Measurements from ENCODE around the gene SAPCD2. TPM values are rescaled to one million over a fixed set of nuclear protein-coding genes. Genes with fewer than 3 reads are reported as not detected.

SAPCD2 gene
- total and polyA plus RNA-seq, 10 donors, result 0.76 to 6.5 (median 2.4) TPM

DNA sequence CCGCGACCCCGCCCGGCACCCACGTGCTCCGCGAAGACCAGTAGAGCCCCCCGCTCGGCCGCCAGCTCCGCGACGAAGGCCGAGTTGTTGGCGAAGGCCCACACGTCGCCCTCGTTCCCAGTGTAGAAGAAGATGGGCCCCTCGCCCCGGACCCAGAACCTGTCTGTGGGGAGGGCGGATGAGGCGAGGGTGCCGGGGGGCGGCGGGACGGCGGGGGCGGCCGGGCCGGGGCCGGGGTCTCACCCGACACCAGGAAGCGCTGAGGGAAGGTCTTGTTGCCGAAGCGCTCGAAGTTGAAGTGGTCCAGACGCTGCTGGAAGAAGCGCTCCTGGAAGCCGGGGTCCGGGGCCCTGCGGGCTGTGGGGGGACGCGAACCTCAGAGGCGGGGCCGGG lies 43.9 kb upstream of the SAPCD2 start:
- Histone ChIP-seq H3K36me3 (peaks cover 0 to 42% (median 35%) of the 10 kb centered on the region in 6 donors), H3K4me3 (peak overlapping the region; percentile 64 to 94 (median 74)), H3K9me3 (no peaks in the 10 kb centered on the region), H3K4me1 (peaks cover 8 to 39% (median 22%) of the 10 kb centered on the region in 6 donors), H3K27me3 (replicated peaks in 1 of 7) (no peaks in the 10 kb centered on the region), H3K27ac (peak overlapping the region in 6 of 8 donors; percentile 43 to 81 (median 74))
- TF ChIP-seq POLR2A (IDR thresholded peaks at IDR 0.05) (no peak), POLR2AphosphoS5 (IDR thresholded peaks at IDR 0.05) (no peak)
- TF ChIP-seq, protein P1, sequence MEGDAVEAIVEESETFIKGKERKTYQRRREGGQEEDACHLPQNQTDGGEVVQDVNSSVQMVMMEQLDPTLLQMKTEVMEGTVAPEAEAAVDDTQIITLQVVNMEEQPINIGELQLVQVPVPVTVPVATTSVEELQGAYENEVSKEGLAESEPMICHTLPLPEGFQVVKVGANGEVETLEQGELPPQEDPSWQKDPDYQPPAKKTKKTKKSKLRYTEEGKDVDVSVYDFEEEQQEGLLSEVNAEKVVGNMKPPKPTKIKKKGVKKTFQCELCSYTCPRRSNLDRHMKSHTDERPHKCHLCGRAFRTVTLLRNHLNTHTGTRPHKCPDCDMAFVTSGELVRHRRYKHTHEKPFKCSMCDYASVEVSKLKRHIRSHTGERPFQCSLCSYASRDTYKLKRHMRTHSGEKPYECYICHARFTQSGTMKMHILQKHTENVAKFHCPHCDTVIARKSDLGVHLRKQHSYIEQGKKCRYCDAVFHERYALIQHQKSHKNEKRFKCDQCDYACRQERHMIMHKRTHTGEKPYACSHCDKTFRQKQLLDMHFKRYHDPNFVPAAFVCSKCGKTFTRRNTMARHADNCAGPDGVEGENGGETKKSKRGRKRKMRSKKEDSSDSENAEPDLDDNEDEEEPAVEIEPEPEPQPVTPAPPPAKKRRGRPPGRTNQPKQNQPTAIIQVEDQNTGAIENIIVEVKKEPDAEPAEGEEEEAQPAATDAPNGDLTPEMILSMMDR (IDR thresholded peaks at IDR 0.05 in 8 of 11, conservative IDR thresholded peaks at IDR 0.05 in 3 of 11), result no peak
- 0 to 1% (median 1%) methylated on average over 9 to 45 of the region's 45 CpGs; no CpG with 5 or more reads in 1 of the 5 donors for WGBS, 5 donors
- intact Hi-C loops (cut with DNase I; ENCODE audit: low total_unique reads), result no loop called here
- no peak for DNase-seq

DNA sequence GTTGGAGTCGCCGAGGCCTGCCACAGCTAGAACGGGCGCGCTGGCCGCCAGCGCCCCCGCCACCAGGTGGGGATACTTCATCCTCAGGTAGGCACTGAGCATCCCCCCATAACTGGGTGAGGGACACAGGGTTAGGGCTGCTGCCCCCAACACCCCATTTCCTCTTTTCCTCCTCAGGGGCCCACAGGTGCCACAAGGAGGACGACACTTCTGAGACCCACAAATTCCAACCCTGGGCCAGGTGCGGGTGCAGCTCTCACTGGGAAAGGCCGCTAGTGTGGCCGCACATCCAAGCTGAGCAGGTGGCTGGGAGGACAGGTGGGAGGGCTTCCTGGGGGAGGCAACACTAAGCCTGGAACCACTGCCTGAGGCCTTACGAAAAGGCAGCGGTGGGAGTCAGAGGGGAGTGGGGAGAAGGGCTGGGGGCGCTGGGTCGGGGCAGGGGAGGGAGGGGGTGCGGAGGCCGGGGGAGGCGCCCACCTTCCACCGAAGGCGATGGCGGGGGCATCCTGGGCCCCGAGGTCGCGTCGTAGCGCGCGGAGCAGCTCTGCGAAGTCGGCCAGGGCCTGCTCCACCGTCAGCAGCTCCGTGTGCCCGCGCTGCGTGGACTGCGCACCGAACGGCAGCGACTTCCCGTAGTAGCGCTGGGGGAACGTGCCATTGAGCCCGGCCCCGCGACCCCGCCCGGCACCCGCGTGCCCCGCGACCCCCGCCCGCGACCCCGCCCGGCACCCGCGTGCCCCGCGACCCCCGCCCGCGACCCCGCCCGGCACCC lies 43.2 kb upstream of the SAPCD2 start:
- peak overlapping the region in 1 of 8 donors; percentile 79 for H3K27ac ChIP-seq

DNA sequence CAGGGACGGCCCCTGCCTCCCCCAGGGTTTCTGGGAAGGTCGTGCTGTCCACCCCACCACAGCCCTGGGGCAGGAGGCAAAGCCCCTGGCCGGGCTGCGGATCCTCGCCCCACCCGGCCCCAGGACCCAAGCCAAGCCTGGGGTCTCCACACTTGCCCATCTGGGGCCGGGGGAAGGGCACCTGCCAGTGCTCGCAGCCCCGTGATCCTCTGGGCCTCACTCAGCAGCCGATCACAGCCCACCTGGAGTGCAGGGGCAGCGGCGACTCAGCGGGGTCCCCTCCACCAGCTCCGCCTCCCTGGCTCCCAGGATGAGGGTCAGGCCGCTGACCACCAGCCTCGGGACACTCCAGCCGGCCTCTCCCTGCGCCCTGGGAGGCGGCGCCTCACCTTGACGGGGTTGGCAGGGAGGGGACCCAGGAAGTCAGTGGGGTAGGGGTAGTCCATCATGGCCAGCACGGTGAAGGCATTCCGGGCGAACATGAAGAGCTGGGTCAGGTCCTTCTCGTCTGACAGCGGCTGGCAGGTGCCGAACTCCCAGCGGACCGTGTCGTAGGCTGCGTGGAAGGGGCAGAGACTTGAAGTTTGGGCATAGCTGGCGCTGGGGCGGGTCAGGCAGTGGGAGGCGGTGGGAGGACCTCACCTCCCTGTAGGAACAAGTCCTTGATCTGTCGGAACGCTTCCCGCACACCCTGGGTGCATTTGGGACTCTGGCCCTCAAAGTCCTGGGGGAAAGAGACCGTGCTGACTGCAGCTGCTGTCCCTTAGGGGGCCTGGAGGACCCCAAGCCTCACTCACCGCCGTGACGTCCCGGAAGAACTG lies 42.4 kb upstream of the SAPCD2 start:
- intact Hi-C loops (cut with DNase I; ENCODE audit: low total_unique reads), result no loop called here

More for the DNA sequence above, 43.2 kb upstream of the SAPCD2 start:
- Histone ChIP-seq H3K4me1 (peaks cover 8 to 33% (median 20%) of the 10 kb centered on the region in 6 donors), H3K9me3 (no peaks in the 10 kb centered on the region), H3K4me3 (peak overlapping the region in 6 of 8 donors; percentile 17 to 94 (median 72)), H3K36me3 (peaks cover 0 to 49% (median 42%) of the 10 kb centered on the region in 6 donors), H3K27me3 (replicated peaks in 1 of 7) (no peaks in the 10 kb centered on the region)
- WGBS, 5 donors, result 32 to 57% (median 40%) methylated on average over 20 to 64 of the region's 66 CpGs
- TF ChIP-seq POLR2A (IDR thresholded peaks at IDR 0.05) (no peak), POLR2AphosphoS5 (IDR thresholded peaks at IDR 0.05) (peak in 1 of 3 donors; percentile 3)
- no peak for DNase-seq
- intact Hi-C loops (cut with DNase I; ENCODE audit: low total_unique reads), result no loop called here

More for the DNA sequence above, 42.4 kb upstream of the SAPCD2 start:
- H3K27me3 ChIP-seq (replicated peaks in 1 of 7), result no peaks in the 10 kb centered on the region
- TF ChIP-seq POLR2AphosphoS5 (IDR thresholded peaks at IDR 0.05) (no peak), POLR2A (IDR thresholded peaks at IDR 0.05) (no peak)
- TF ChIP-seq, protein P1 (IDR thresholded peaks at IDR 0.05 in 8 of 11, conservative IDR thresholded peaks at IDR 0.05 in 3 of 11), result no peak
- peaks cover 0 to 57% (median 47%) of the 10 kb centered on the region in 6 donors for H3K36me3 ChIP-seq
- no peak for DNase-seq
- peaks cover 8 to 32% (median 20%) of the 10 kb centered on the region in 6 donors for H3K4me1 ChIP-seq
- H3K4me3 ChIP-seq, result peak overlapping the region in 2 of 8 donors; percentile 79 to 94
- 95 to 97% (median 96%) methylated on average over 11 to 42 of the region's 42 CpGs for WGBS, 5 donors
- H3K9me3 ChIP-seq, result no peaks in the 10 kb centered on the region
- H3K27ac ChIP-seq, result no peak overlapping the region

Measured in spleen (tissue), 11 donors.